Measurements from ENCODE around the gene TSPAN9. TPM values are rescaled to one million over a fixed set of nuclear protein-coding genes. Genes with fewer than 3 reads are reported as not detected.

Gene TSPAN9
- total and polyA plus RNA-seq, 2 donors from 2014 or later: 62.4 to 81.6 TPM

DNA sequence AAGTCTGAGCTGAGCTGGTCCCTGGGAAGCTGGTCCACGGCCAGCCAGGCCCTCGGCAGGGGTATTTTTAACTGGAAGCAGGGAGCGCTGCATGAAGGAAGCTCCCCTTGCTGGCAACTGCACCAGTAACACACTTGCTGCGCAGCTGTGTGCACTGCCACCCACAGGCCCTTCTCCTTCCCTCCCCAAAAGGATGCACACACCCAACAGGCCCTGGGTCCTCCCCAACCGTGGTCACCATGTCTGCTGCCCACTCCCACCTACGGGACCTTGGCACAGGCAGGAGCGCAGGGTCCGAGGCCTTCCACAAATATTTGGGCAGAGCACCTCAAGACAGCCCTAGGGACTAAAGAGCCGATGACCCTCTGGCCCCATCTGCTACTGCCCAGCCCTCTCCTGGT is 256.8 kb downstream of the TSPAN9 start:
- Histone ChIP-seq H3K27ac (ENCODE audit: low read depth in 2 of 2, low read length in 2 of 2) (no peak overlapping the region), H3K27me3 (ENCODE audit: control insufficient read depth, insufficient read depth, low read length) (no peaks in the 10 kb centered on the region), H3K4me1 (ENCODE audit: control insufficient read depth in 2 of 3, insufficient read depth in 2 of 3, low read depth in 1 of 3, low read length in 3 of 3) (no peaks in the 10 kb centered on the region), H3K36me3 (ENCODE audit: control insufficient read depth in 2 of 3, insufficient read depth in 3 of 3, low read length in 3 of 3) (no peaks in the 10 kb centered on the region), H3K9me3 (ENCODE audit: control insufficient read depth in 2 of 3, insufficient read depth in 1 of 3, low read length in 3 of 3) (no peaks in the 10 kb centered on the region), H3K9ac (ENCODE audit: low read length in 3 of 3) (no peak overlapping the region), H3K4me3 (ENCODE audit: low read length in 3 of 3) (no peak overlapping the region)
- TF ChIP-seq CTCF (IDR thresholded peaks at IDR 0.05; ENCODE audit: borderline replicate concordance, extremely low read depth, insufficient read depth): no peak
- intact Hi-C loops (cut with DNase I): no loop called here
- DNase-seq (no peak), FAIRE-seq (no peak)

GRCh38 chr12:3335078-3335487 is 257.9 kb downstream of the TSPAN9 start:
- Histone ChIP-seq H3K36me3 (ENCODE audit: control insufficient read depth in 2 of 3, insufficient read depth in 3 of 3, low read length in 3 of 3) (no peaks in the 10 kb centered on the region), H3K9me3 (ENCODE audit: control insufficient read depth in 2 of 3, insufficient read depth in 1 of 3, low read length in 3 of 3) (no peaks in the 10 kb centered on the region), H3K9ac (ENCODE audit: low read length in 3 of 3) (no peak overlapping the region), H3K4me1 (ENCODE audit: control insufficient read depth in 2 of 3, insufficient read depth in 2 of 3, low read depth in 1 of 3, low read length in 3 of 3) (no peaks in the 10 kb centered on the region), H3K4me3 (ENCODE audit: low read length in 3 of 3) (no peak overlapping the region), H3K27ac (ENCODE audit: low read depth in 2 of 2, low read length in 2 of 2) (no peak overlapping the region), H3K27me3 (ENCODE audit: control insufficient read depth, insufficient read depth, low read length) (no peaks in the 10 kb centered on the region)
- FAIRE-seq (no peak), DNase-seq (no peak)
- no peak for TF ChIP-seq CTCF (IDR thresholded peaks at IDR 0.05; ENCODE audit: borderline replicate concordance, extremely low read depth, insufficient read depth)
- intact Hi-C loops (cut with DNase I): no loop called here

Other genes starting within 250 kb of the TSPAN9 start
- 11.7 TPM for gene NRIP2, start 242.3 kb upstream of the TSPAN9 start, total RNA-seq
- gene NRIP2, start 242.3 kb upstream of the TSPAN9 start, polyA plus RNA-seq (ENCODE audit: insufficient read depth, low read depth, low replicate concordance): 15.9 TPM
- gene TEX52, start 220.3 kb upstream of the TSPAN9 start, total RNA-seq: not detected
- not detected for gene TEX52, start 220.3 kb upstream of the TSPAN9 start, polyA plus RNA-seq (ENCODE audit: insufficient read depth, low read depth, low replicate concordance)
- gene FOXM1, start 200.2 kb upstream of the TSPAN9 start, total RNA-seq: 1.3 TPM
- 1.3 TPM for gene FOXM1, start 200.2 kb upstream of the TSPAN9 start, polyA plus RNA-seq (ENCODE audit: insufficient read depth, low read depth, low replicate concordance)
- 17.2 TPM for gene RHNO1, start 200.2 kb upstream of the TSPAN9 start, total RNA-seq
- 15.9 TPM for gene RHNO1, start 200.2 kb upstream of the TSPAN9 start, polyA plus RNA-seq (ENCODE audit: insufficient read depth, low read depth, low replicate concordance)
- 23.0 TPM for gene TULP3, start 186.5 kb upstream of the TSPAN9 start, total RNA-seq
- 20.3 TPM for gene TULP3, start 186.5 kb upstream of the TSPAN9 start, polyA plus RNA-seq (ENCODE audit: insufficient read depth, low read depth, low replicate concordance)
- 40.9 TPM for gene TEAD4, start 118.0 kb upstream of the TSPAN9 start, total RNA-seq
- 19.8 TPM for gene TEAD4, start 118.0 kb upstream of the TSPAN9 start, polyA plus RNA-seq (ENCODE audit: insufficient read depth, low read depth, low replicate concordance)